SK-N-SH treated with all-trans-retinoic acid at 6 μM for 48 hours (cell line): Measurements from ENCODE around the gene COL15A1.
A peak's percentile ranks its signal among the peaks of the same experiment; 100 is the strongest.

Experiments used
- ATAC-seq: fragments of 200-7000 bp; cut with Tn5 transposase; 3 replicates; pipeline ENCODE4 v1.9.1; 2020; ENCODE audit warnings: mild to moderate bottlenecking, moderate library complexity
- ARNTL ChIP-seq: fragments of 450-650 bp; formaldehyde crosslinking; IDR thresholded peaks from 2 replicates; pipeline ENCODE4 v1.5.0; 2020; ENCODE audit warnings: low read depth, mild to moderate bottlenecking, moderate library complexity, borderline replicate concordance
- BACH2 ChIP-seq: fragments of 250-450 bp; sonication (Bioruptor Pico); IDR thresholded peaks from 2 replicates; pipeline ENCODE4 v1.9.0; 2021; ENCODE audit warnings: mild to moderate bottlenecking, borderline replicate concordance
- ESRRG ChIP-seq: fragments of 250-450 bp; sonication (Bioruptor Pico); IDR thresholded peaks from 2 replicates; pipeline ENCODE4 v1.6.1; 2021; ENCODE audit warnings: mild to moderate bottlenecking
- GLIS3 ChIP-seq: fragments of 250-450 bp; sonication (Bioruptor Pico); IDR thresholded peaks from 2 replicates; pipeline ENCODE4 v1.5.0; 2020; ENCODE audit warnings: mild to moderate bottlenecking, moderate library complexity
- ISL1 ChIP-seq: fragments of 250-450 bp; sonication (Bioruptor Pico); IDR thresholded peaks from 2 replicates; pipeline ENCODE4 v2.1.2; 2022; ENCODE audit warnings: mild to moderate bottlenecking, moderate library complexity
- PPARA ChIP-seq: fragments of 250-450 bp; sonication (Bioruptor Pico); IDR thresholded peaks from 2 replicates; pipeline ENCODE4 v1.5.0; 2020; ENCODE audit warnings: mild to moderate bottlenecking, borderline replicate concordance
- RARB ChIP-seq: fragments of 250-450 bp; sonication (Bioruptor Pico); IDR thresholded peaks from 2 replicates; pipeline ENCODE4 v1.8.0; 2021; ENCODE audit warnings: mild to moderate bottlenecking, moderate library complexity
- SNAI2 ChIP-seq: fragments of 250-450 bp; sonication (Bioruptor Pico); IDR thresholded peaks from 2 replicates; pipeline ENCODE4 v1.5.0; 2020; ENCODE audit warnings: mild to moderate bottlenecking, moderate library complexity
- TCF4 ChIP-seq: fragments of 250-450 bp; sonication (Bioruptor Pico); IDR thresholded peaks from 2 replicates; pipeline ENCODE4 v1.8.0; 2021; ENCODE audit warnings: mild to moderate bottlenecking, moderate library complexity, borderline replicate concordance
- TOX ChIP-seq: fragments of 250-450 bp; sonication (Bioruptor Pico); IDR thresholded peaks from 2 replicates; pipeline ENCODE4 v1.8.0; 2021; ENCODE audit warnings: mild to moderate bottlenecking, moderate library complexity, borderline replicate concordance
- ZC3H10 ChIP-seq: fragments of 250-450 bp; sonication (Bioruptor Pico); IDR thresholded peaks from 2 replicates; pipeline ENCODE4 v1.5.1; 2021; ENCODE audit warnings: mild to moderate bottlenecking, moderate library complexity
- ZFP3 ChIP-seq: fragments of 250-450 bp; sonication (Bioruptor Pico); IDR thresholded peaks from 2 replicates; pipeline ENCODE4 v1.5.0; 2020; ENCODE audit warnings: mild to moderate bottlenecking, moderate library complexity
- ZFP30 ChIP-seq: fragments of 450-650 bp; formaldehyde crosslinking; IDR thresholded peaks from 2 replicates; pipeline ENCODE4 v1.5.0; 2022; ENCODE audit warnings: mild to moderate bottlenecking, moderate library complexity
- ZNF565 ChIP-seq: fragments of 450-650 bp; formaldehyde crosslinking; conservative IDR thresholded peaks from 2 replicates; pipeline ENCODE4 v1.5.0; 2020; ENCODE audit warnings: low read depth, mild to moderate bottlenecking, moderate library complexity
- ZNF70 ChIP-seq: fragments of 450-650 bp; formaldehyde crosslinking; IDR thresholded peaks from 2 replicates; pipeline ENCODE4 v1.5.0; 2020; ENCODE audit warnings: mild to moderate bottlenecking, moderate library complexity
- ZNF8 ChIP-seq: fragments of 450-650 bp; formaldehyde crosslinking; IDR thresholded peaks from 2 replicates; pipeline ENCODE4 v1.5.0; 2020; ENCODE audit warnings: mild to moderate bottlenecking, moderate library complexity
- TF ChIP-seq, protein P1 (sequence below): fragments of 250-450 bp; sonication (Bioruptor Pico); IDR thresholded peaks from 2 replicates; pipeline ENCODE4 v1.8.0; 2020; ENCODE audit warnings: mild to moderate bottlenecking, moderate library complexity, borderline replicate concordance
- TF ChIP-seq, protein P2 (sequence below): fragments of 250-450 bp; sonication (Bioruptor Pico); IDR thresholded peaks from 2 replicates; pipeline ENCODE4 v1.8.0; 2021; ENCODE audit warnings: low read depth, mild to moderate bottlenecking, moderate library complexity, borderline replicate concordance
- TF ChIP-seq, protein P3 (sequence below): fragments of 250-450 bp; sonication (Bioruptor Pico); IDR thresholded peaks from 2 replicates; pipeline ENCODE4 v1.5.1; 2020; ENCODE audit warnings: low read depth, mild to moderate bottlenecking, moderate library complexity
- TF ChIP-seq, protein P4 (sequence below): fragments of 250-450 bp; sonication (Bioruptor Pico); IDR thresholded peaks from 2 replicates; pipeline ENCODE4 v1.5.0; 2020; ENCODE audit warnings: mild to moderate bottlenecking, moderate library complexity
- TF ChIP-seq, protein P5 (sequence below): fragments of 250-450 bp; sonication (Bioruptor Pico); IDR thresholded peaks from 2 replicates; pipeline ENCODE4 v1.5.1; 2021; ENCODE audit warnings: mild to moderate bottlenecking, moderate library complexity

Gene COL15A1

DNA sequence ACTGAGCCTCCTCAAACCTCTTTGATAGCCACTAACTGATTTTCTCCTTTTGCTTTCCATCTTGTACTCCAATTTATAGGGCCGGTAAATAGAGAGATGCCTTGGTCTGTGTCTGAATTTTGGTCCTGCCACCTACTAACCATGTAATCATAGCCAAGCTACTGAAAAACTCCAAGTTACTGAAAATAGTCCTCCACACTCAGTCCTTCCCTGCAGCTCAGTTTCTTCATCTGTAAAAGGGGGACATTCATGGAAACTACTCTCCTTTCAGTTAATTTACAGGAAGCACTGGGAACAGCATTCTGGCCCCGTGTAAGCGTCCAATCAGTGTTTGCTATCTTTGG lies 131.2 kb downstream of the COL15A1 start:
- no peak for TF ChIP-seq ISL1 (CRISPR knock-in tag)
- TF ChIP-seq ZC3H10 = no peak
- TF ChIP-seq ARNTL (CRISPR knock-in tag) = no peak
- TF ChIP-seq ZNF70 (CRISPR knock-in tag) = no peak
- TF ChIP-seq GLIS3 = no peak
- TF ChIP-seq, protein P1, sequence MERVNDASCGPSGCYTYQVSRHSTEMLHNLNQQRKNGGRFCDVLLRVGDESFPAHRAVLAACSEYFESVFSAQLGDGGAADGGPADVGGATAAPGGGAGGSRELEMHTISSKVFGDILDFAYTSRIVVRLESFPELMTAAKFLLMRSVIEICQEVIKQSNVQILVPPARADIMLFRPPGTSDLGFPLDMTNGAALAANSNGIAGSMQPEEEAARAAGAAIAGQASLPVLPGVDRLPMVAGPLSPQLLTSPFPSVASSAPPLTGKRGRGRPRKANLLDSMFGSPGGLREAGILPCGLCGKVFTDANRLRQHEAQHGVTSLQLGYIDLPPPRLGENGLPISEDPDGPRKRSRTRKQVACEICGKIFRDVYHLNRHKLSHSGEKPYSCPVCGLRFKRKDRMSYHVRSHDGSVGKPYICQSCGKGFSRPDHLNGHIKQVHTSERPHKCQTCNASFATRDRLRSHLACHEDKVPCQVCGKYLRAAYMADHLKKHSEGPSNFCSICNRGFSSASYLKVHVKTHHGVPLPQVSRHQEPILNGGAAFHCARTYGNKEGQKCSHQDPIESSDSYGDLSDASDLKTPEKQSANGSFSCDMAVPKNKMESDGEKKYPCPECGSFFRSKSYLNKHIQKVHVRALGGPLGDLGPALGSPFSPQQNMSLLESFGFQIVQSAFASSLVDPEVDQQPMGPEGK (CRISPR knock-in tag) = no peak
- no peak for TF ChIP-seq SNAI2 (CRISPR knock-in tag)
- no peak for TF ChIP-seq ZNF565 (CRISPR knock-in tag)
- no peak for TF ChIP-seq RARB
- TF ChIP-seq ZFP30 (CRISPR knock-in tag) = no peak
- TF ChIP-seq, protein P2, sequence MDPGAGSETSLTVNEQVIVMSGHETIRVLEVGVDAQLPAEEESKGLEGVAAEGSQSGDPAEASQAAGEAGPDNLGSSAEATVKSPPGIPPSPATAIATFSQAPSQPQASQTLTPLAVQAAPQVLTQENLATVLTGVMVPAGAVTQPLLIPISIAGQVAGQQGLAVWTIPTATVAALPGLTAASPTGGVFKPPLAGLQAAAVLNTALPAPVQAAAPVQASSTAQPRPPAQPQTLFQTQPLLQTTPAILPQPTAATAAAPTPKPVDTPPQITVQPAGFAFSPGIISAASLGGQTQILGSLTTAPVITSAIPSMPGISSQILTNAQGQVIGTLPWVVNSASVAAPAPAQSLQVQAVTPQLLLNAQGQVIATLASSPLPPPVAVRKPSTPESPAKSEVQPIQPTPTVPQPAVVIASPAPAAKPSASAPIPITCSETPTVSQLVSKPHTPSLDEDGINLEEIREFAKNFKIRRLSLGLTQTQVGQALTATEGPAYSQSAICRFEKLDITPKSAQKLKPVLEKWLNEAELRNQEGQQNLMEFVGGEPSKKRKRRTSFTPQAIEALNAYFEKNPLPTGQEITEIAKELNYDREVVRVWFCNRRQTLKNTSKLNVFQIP (CRISPR knock-in tag) = no peak
- TF ChIP-seq ESRRG (CRISPR knock-in tag) = no peak
- TF ChIP-seq, protein P3, sequence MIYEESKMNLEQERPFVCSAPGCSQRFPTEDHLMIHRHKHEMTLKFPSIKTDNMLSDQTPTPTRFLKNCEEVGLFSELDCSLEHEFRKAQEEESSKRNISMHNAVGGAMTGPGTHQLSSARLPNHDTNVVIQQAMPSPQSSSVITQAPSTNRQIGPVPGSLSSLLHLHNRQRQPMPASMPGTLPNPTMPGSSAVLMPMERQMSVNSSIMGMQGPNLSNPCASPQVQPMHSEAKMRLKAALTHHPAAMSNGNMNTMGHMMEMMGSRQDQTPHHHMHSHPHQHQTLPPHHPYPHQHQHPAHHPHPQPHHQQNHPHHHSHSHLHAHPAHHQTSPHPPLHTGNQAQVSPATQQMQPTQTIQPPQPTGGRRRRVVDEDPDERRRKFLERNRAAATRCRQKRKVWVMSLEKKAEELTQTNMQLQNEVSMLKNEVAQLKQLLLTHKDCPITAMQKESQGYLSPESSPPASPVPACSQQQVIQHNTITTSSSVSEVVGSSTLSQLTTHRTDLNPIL (CRISPR knock-in tag) = no peak
- TF ChIP-seq, protein P4, sequence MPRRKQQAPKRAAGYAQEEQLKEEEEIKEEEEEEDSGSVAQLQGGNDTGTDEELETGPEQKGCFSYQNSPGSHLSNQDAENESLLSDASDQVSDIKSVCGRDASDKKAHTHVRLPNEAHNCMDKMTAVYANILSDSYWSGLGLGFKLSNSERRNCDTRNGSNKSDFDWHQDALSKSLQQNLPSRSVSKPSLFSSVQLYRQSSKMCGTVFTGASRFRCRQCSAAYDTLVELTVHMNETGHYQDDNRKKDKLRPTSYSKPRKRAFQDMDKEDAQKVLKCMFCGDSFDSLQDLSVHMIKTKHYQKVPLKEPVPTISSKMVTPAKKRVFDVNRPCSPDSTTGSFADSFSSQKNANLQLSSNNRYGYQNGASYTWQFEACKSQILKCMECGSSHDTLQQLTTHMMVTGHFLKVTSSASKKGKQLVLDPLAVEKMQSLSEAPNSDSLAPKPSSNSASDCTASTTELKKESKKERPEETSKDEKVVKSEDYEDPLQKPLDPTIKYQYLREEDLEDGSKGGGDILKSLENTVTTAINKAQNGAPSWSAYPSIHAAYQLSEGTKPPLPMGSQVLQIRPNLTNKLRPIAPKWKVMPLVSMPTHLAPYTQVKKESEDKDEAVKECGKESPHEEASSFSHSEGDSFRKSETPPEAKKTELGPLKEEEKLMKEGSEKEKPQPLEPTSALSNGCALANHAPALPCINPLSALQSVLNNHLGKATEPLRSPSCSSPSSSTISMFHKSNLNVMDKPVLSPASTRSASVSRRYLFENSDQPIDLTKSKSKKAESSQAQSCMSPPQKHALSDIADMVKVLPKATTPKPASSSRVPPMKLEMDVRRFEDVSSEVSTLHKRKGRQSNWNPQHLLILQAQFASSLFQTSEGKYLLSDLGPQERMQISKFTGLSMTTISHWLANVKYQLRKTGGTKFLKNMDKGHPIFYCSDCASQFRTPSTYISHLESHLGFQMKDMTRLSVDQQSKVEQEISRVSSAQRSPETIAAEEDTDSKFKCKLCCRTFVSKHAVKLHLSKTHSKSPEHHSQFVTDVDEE (CRISPR knock-in tag) = no peak
- TF ChIP-seq PPARA (CRISPR knock-in tag) = no peak
- TF ChIP-seq TCF4 (CRISPR knock-in tag) = no peak
- TF ChIP-seq ZFP3 (CRISPR knock-in tag) = no peak
- ATAC-seq = no peak

DNA sequence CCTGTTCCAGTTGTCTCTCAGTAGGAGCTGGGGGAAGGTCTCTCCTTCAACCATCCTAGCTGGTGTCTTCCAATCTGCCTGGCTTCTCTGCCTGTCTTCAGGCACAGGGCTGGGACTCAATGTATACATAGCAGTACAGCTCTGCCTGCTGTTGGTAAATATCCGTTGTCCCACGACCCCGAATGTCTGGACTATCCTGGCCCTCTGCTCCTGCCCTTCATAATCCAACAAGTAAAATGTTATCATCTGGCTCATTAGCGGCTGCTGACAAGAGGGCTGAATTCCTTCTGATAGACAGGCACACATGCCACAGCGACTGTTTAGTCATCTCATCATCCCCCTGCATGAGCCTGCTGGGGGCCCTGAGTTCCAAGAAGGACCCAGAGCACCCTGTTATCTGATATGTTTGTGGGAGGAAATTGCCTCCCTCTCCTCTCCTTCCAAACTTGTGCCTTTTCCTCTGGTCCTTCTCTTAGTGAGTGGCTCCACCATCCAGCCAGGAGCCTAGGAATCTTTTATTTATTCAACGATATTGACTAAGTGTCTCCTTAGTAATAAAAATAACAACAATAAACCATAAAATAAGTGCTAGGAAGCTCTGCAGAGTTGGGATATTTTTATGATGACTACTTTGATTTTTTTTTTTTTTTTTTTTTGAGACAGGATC lies 131.7 kb downstream of the COL15A1 start:
- ATAC-seq = peak; percentile 22; the same call in 2 of the 3 replicates

More for the DNA sequence above, 131.7 kb downstream of the COL15A1 start:
- TF ChIP-seq TCF4 (CRISPR knock-in tag) (no peak), TOX (CRISPR knock-in tag) (no peak), SNAI2 (CRISPR knock-in tag) (no peak), ZC3H10 (no peak), ARNTL (CRISPR knock-in tag) (no peak), ISL1 (CRISPR knock-in tag) (no peak), ZNF8 (CRISPR knock-in tag) (no peak), ZNF70 (CRISPR knock-in tag) (no peak), ZFP3 (CRISPR knock-in tag) (no peak), PPARA (CRISPR knock-in tag) (no peak), BACH2 (CRISPR knock-in tag) (no peak)
- TF ChIP-seq, protein P5, sequence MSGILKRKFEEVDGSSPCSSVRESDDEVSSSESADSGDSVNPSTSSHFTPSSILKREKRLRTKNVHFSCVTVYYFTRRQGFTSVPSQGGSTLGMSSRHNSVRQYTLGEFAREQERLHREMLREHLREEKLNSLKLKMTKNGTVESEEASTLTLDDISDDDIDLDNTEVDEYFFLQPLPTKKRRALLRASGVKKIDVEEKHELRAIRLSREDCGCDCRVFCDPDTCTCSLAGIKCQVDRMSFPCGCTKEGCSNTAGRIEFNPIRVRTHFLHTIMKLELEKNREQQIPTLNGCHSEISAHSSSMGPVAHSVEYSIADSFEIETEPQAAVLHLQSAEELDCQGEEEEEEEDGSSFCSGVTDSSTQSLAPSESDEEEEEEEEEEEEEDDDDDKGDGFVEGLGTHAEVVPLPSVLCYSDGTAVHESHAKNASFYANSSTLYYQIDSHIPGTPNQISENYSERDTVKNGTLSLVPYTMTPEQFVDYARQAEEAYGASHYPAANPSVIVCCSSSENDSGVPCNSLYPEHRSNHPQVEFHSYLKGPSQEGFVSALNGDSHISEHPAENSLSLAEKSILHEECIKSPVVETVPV (CRISPR knock-in tag) = no peak
- TF ChIP-seq, protein P1 (CRISPR knock-in tag) = no peak
- TF ChIP-seq, protein P4 (CRISPR knock-in tag) = no peak
- TF ChIP-seq, protein P3 (CRISPR knock-in tag) = no peak
